Stimulated activated CD8-positive, alpha-beta memory T cell treated with anti-CD3 and anti-CD28 coated beads, Interleukin-4, amount 100 ng/mL, for 1 hour (primary cell): Measurements from ENCODE around the gene TMEM132E.

Source experiments
- DNase-seq, 2 donors: peaks; one replicate each; pipeline ENCODE4 v3.0.0-alpha.2; 2020; ENCODE audit warnings: low read depth in 2 of 2, low spot score in 1 of 2

TMEM132E gene

GRCh38 chr17:34596920-34597319 lies 17.5 kb downstream of the TMEM132E start:
- no peak for DNase-seq

GRCh38 chr17:34598161-34598776 lies 18.9 kb downstream of the TMEM132E start:
- DNase-seq, result no peak

GRCh38 chr17:34601416-34601815 lies 22.0 kb downstream of the TMEM132E start:
- no peak for DNase-seq

GRCh38 chr17:34603974-34604373 lies 24.6 kb downstream of the TMEM132E start:
- no peak for DNase-seq

GRCh38 chr17:34606763-34607162 lies 27.4 kb downstream of the TMEM132E start:
- DNase-seq, result no peak

- no peak for DNase-seq
These were observed 28.5 kb downstream of the TMEM132E start for GRCh38 chr17:34607917-34608316.

GRCh38 chr17:34609210-34609609 lies 29.8 kb downstream of the TMEM132E start:
- no peak for DNase-seq

- DNase-seq, result no peak
These were observed 30.7 kb downstream of the TMEM132E start for GRCh38 chr17:34610039-34610438.

- no peak for DNase-seq
These were observed 31.1 kb downstream of the TMEM132E start for GRCh38 chr17:34610506-34610905.

- no peak for DNase-seq
These were observed 34.0 kb downstream of the TMEM132E start for GRCh38 chr17:34613064-34614019.

- DNase-seq, result no peak
These were observed 35.3 kb downstream of the TMEM132E start for GRCh38 chr17:34614698-34615097.

- DNase-seq, result no peak
These were observed 35.9 kb downstream of the TMEM132E start for GRCh38 chr17:34615326-34615725.

- DNase-seq, result no peak
These were observed 36.8 kb downstream of the TMEM132E start for GRCh38 chr17:34616148-34616547.

GRCh38 chr17:34617398-34617797 lies 38.0 kb downstream of the TMEM132E start:
- DNase-seq, result no peak

- no peak for DNase-seq
These were observed 40.4 kb downstream of the TMEM132E start for GRCh38 chr17:34619687-34620217.

- no peak for DNase-seq
These were observed 41.1 kb downstream of the TMEM132E start for GRCh38 chr17:34620458-34620857.

GRCh38 chr17:34622862-34623623 lies 43.7 kb downstream of the TMEM132E start:
- no peak for DNase-seq

GRCh38 chr17:34623856-34624766 lies 44.7 kb downstream of the TMEM132E start:
- no peak for DNase-seq

GRCh38 chr17:34624767-34625383 lies 45.5 kb downstream of the TMEM132E start:
- DNase-seq, result no peak

GRCh38 chr17:34626121-34626681 lies 46.8 kb downstream of the TMEM132E start:
- DNase-seq, result no peak
